Natural killer cell (primary cell): ENCODE results near the gene NOL3. TPM values are rescaled to one million over a fixed set of nuclear protein-coding genes. Genes with fewer than 3 reads are reported as not detected.

Experiments used
- ATAC-seq, 3 donors: fragments of 150-1000 bp in 2 of 3; fragments of 200-7000 bp in 1 of 3; cut with Tn5 transposase; 1 replicate in 1 of 3; 2 replicates in 2 of 3; pipeline ENCODE4 v1.10.0; 2021; ENCODE audit warnings: mild to moderate bottlenecking in 2 of 3, moderate library complexity in 2 of 3
- DNase-seq, 2 donors: peaks; one replicate each; pipeline versions ENCODE4 v3.0.0 to v3.0.0-alpha.2; 2013 to 2021; ENCODE audit warnings: mixed read lengths in 1 of 2
- H3K27ac ChIP-seq: one replicate; pipeline ENCODE4 v1.5.1; 2013; ENCODE audit warnings: mild to moderate bottlenecking, low read length
- H3K27me3 ChIP-seq: one replicate; pipeline ENCODE4 v1.6.1; 2013; ENCODE audit warnings: low read length; ENCODE audit not compliant: control insufficient read depth, insufficient read depth
- H3K36me3 ChIP-seq: one replicate; pipeline ENCODE4 v1.6.1; 2013; ENCODE audit warnings: low read length; ENCODE audit not compliant: control insufficient read depth, insufficient read depth
- H3K4me1 ChIP-seq: one replicate; pipeline ENCODE4 v1.6.1; 2013; ENCODE audit warnings: low read length; ENCODE audit not compliant: control insufficient read depth, insufficient read depth
- H3K4me3 ChIP-seq: one replicate; pipeline ENCODE4 v1.5.1; 2013; ENCODE audit warnings: low read length
- H3K9me3 ChIP-seq: one replicate; pipeline ENCODE4 v1.6.1; 2013; ENCODE audit warnings: low read length; ENCODE audit not compliant: control insufficient read depth, insufficient read depth
- H3K27ac Mint-ChIP-seq, 2 donors: one replicate each; pipeline ENCODE4 v1.8.0; 2022; ENCODE audit warnings: mild to moderate bottlenecking in 2 of 2, mixed read lengths in 2 of 2, moderate library complexity in 1 of 2
- H3K27me3 Mint-ChIP-seq, 2 donors: one replicate each; pipeline ENCODE4 v1.8.0; 2022; ENCODE audit warnings: low read depth in 2 of 2, mixed read lengths in 2 of 2
- H3K36me3 Mint-ChIP-seq: one replicate; pipeline ENCODE4 v1.8.0; 2022; ENCODE audit warnings: mixed read lengths
- H3K4me1 Mint-ChIP-seq, 2 donors: one replicate each; pipeline ENCODE4 v1.8.0; 2022; ENCODE audit warnings: mixed read lengths in 2 of 2
- H3K4me3 Mint-ChIP-seq: one replicate; pipeline ENCODE4 v1.8.0; 2022; ENCODE audit warnings: mild to moderate bottlenecking, moderate library complexity, mixed read lengths
- H3K9me3 Mint-ChIP-seq, 2 donors: one replicate each; pipeline ENCODE4 v1.8.0; 2022; ENCODE audit warnings: mixed read lengths in 2 of 2
- CTCF ChIP-seq: fragments of 200-600 bp; IDR thresholded peaks from one replicate; pipeline ENCODE4 v1.8.0; 2022; ENCODE audit warnings: antibody characterized with exemption
- WGBS: methylation state at CpG from one replicate; pipeline ENCODE4 v1.1.7; 2013; ENCODE audit warnings: missing lambda C conversion rate; ENCODE audit not compliant: insufficient coverage; 5-methylcytosine and 5-hydroxymethylcytosine counted together
- intact Hi-C: fragments of 100-400 bp; cut with micrococcal nuclease; formaldehyde crosslinking; loops from one replicate; pipeline ENCODE4 v1.14.2; 2022
- total RNA-seq, 4 donors: library from RNA; stranded (reverse); fragments of 120-200 nt in 1 of 4; gene quantifications; one replicate each; pipeline versions ENCODE4 v1.2.3 to v1.2.4, GENCODE V29; 2013 to 2022

NOL3 gene
- total RNA-seq, 3 donors from 2014 or later (not counting 1 experiment from before 2014, with no cell fraction given): 0.88 to 1.3 (median 1.3) TPM

GRCh38 chr16:67184995-67185650 lies 14.8 kb downstream of the NOL3 start:
- Mint-ChIP-seq H3K4me3 (peak overlapping the region; percentile 95), H3K9me3 (no peaks in the 10 kb centered on the region), H3K27ac (peak overlapping the region; percentile 82 to 83), H3K36me3 (no peaks in the 10 kb centered on the region), H3K4me1 (peaks cover 8 to 11% of the 10 kb centered on the region in 2 donors), H3K27me3 (peaks cover 0 to 5% of the 10 kb centered on the region in 2 donors)
- H3K27me3 ChIP-seq: peaks cover 2% of the 10 kb centered on the region
- peaks cover 23% of the 10 kb centered on the region for H3K4me1 ChIP-seq
- no peaks in the 10 kb centered on the region for H3K36me3 ChIP-seq
- peak; percentile 37 to 52 (median 48) for ATAC-seq
- peak; percentile 84 for TF ChIP-seq CTCF
- WGBS: 18% methylated on average over 43 of the region's 43 CpGs
- peak; percentile 83 to 89 for DNase-seq
- no peak overlapping the region for H3K27ac ChIP-seq
- H3K4me3 ChIP-seq: no peak overlapping the region
- H3K9me3 ChIP-seq: no peaks in the 10 kb centered on the region
- intact Hi-C loops: loop anchor here (1.0 to 2.0 kb wide), 2 partner anchors 42 to 208 kb away; partner anchors contain the start of gene TMEM208

- peak; percentile 38 for TF ChIP-seq CTCF
- Mint-ChIP-seq H3K27me3 (peaks cover 0 to 5% of the 10 kb centered on the region in 2 donors), H3K4me1 (peaks cover 8 to 11% of the 10 kb centered on the region in 2 donors), H3K4me3 (peak overlapping the region; percentile 95), H3K9me3 (no peaks in the 10 kb centered on the region), H3K36me3 (no peaks in the 10 kb centered on the region), H3K27ac (peak overlapping the region; percentile 82 to 83)
- no peak for DNase-seq
- no peak for ATAC-seq
- WGBS: 17% methylated on average over 10 of the region's 12 CpGs
- Histone ChIP-seq H3K36me3 (no peaks in the 10 kb centered on the region), H3K27me3 (peaks cover 2% of the 10 kb centered on the region), H3K4me1 (peaks cover 23% of the 10 kb centered on the region), H3K27ac (no peak overlapping the region), H3K9me3 (no peaks in the 10 kb centered on the region), H3K4me3 (no peak overlapping the region)
- intact Hi-C loops: loop anchor here (1.0 to 2.0 kb wide), 2 partner anchors 41 to 208 kb away; partner anchors contain the start of gene TMEM208
Observed at GRCh38 chr16:67185651-67186134, 15.4 kb downstream of the NOL3 start.

- Mint-ChIP-seq H3K27me3 (peaks cover 0 to 5% of the 10 kb centered on the region in 2 donors), H3K4me1 (peaks cover 13 to 16% of the 10 kb centered on the region in 2 donors), H3K36me3 (no peaks in the 10 kb centered on the region), H3K4me3 (no peak overlapping the region), H3K9me3 (no peaks in the 10 kb centered on the region), H3K27ac (no peak overlapping the region)
- H3K36me3 ChIP-seq: no peaks in the 10 kb centered on the region
- ATAC-seq (no peak), DNase-seq (no peak)
- H3K4me3 ChIP-seq: no peak overlapping the region
- H3K27ac ChIP-seq: no peak overlapping the region
- peaks cover 2% of the 10 kb centered on the region for H3K27me3 ChIP-seq
- H3K9me3 ChIP-seq: no peaks in the 10 kb centered on the region
- 75% methylated on average over 5 of the region's 5 CpGs for WGBS
- no peak for TF ChIP-seq CTCF
- intact Hi-C loops: no loop called here
- peaks cover 25% of the 10 kb centered on the region for H3K4me1 ChIP-seq
Observed at GRCh38 chr16:67186550-67186950, 16.2 kb downstream of the NOL3 start.
